Lung (tissue), 12 donors: ENCODE results near the gene CDC27. TPM values are rescaled to one million over a fixed set of nuclear protein-coding genes. Genes with fewer than 3 reads are reported as not detected.
"Not testable (repeated sequence)": the region's sequence is repeated elsewhere in the genome, so short reads cannot be mapped to it uniquely, and the experiment has no call there.

Source experiments
- ATAC-seq: fragments of 200-7000 bp; cut with Tn5 transposase; one replicate; pipeline ENCODE4 v1.9.1; 2020; ENCODE audit warnings: moderate number of reproducible peaks; ENCODE audit not compliant: insufficient read depth, low FRiP score
- DNase-seq, 3 donors: peaks; one replicate each; pipeline ENCODE4 v3.0.0-alpha.2; 2013 to 2017
- H3K27ac ChIP-seq, 2 donors: one replicate each; pipeline ENCODE4 v1.5.1; 2013; ENCODE audit warnings: mild to moderate bottlenecking in 2 of 2, moderate library complexity in 2 of 2, control low read depth in 1 of 2, inconsistent platforms in 1 of 2, low read depth in 1 of 2, low read length in 1 of 2
- H3K27me3 ChIP-seq, 3 donors: one replicate each; pipeline ENCODE4 v1.5.1; 2013; ENCODE audit warnings: low read length in 2 of 3; ENCODE audit not compliant: control insufficient read depth in 3 of 3, insufficient read depth in 3 of 3
- H3K36me3 ChIP-seq, 4 donors: one replicate each; pipeline ENCODE4 v1.5.1; 2013; ENCODE audit warnings: low read length in 4 of 4, mild to moderate bottlenecking in 1 of 4, moderate library complexity in 1 of 4; ENCODE audit not compliant: control insufficient read depth in 4 of 4, insufficient read depth in 4 of 4
- H3K4me1 ChIP-seq, 5 donors: one replicate each; pipeline ENCODE4 v1.5.1; 2013; ENCODE audit warnings: low read length in 5 of 5, mild to moderate bottlenecking in 2 of 5, moderate library complexity in 1 of 5; ENCODE audit not compliant: control insufficient read depth in 5 of 5, insufficient read depth in 5 of 5
- H3K4me3 ChIP-seq: one replicate; pipeline ENCODE4 v1.5.1; 2013; ENCODE audit warnings: mild to moderate bottlenecking, control low read depth, moderate library complexity
- H3K9ac ChIP-seq, 2 donors: one replicate each; pipeline ENCODE4 v1.5.1; 2013; ENCODE audit warnings: low read length in 2 of 2, control low read depth in 1 of 2; ENCODE audit not compliant: insufficient read depth in 1 of 2
- H3K9me3 ChIP-seq, 4 donors: one replicate each; pipeline ENCODE4 v1.5.1; 2013; ENCODE audit warnings: low read length in 3 of 4, mild to moderate bottlenecking in 1 of 4, moderate library complexity in 1 of 4; ENCODE audit not compliant: control insufficient read depth in 4 of 4, insufficient read depth in 3 of 4
- WGBS, 2 donors: extraction: QIAGEN DNeasy Blood & Tissue Kit; methylation state at CpG; one replicate each; pipeline ENCODE4 v1.1.7; 2013; 5-methylcytosine and 5-hydroxymethylcytosine counted together
- polyA plus RNA-seq, 2 donors: library from polyadenylated mRNA; stranded (reverse); fragments of 200-250 nt; gene quantifications; one replicate each; pipeline ENCODE4 v1.2.1, GENCODE V29; 2013
- total RNA-seq, 2 donors: library from RNA; depleted of rRNA in 1 of 2; stranded (reverse); fragments of >200 nt in 1 of 2; gene quantifications; one replicate each; pipeline ENCODE4 v1.2.1, GENCODE V29; 2014 to 2021
- TF ChIP-seq, protein P1 (sequence below): IDR thresholded peaks from 2 replicates; pipeline ENCODE4 v1.5.1; 2012; ENCODE audit warnings: mild to moderate bottlenecking; ENCODE audit errors: control extremely low read depth, extremely low read depth
- donor health status: control.
- donor health status: control.
- donor health status: Bipolar disorder and iron deficiency.
- donor health status: healthy.
- donor health status: DM: yes; HTN: yes; CAD: no.

Gene CDC27
- total and polyA plus RNA-seq, 4 donors: 13.6 to 74.1 (median 46.1) TPM

- WGBS, 2 donors: 82 to 85% methylated on average over 2 of the region's 2 CpGs
- H3K9me3 ChIP-seq: no peaks in the 10 kb centered on the region
- H3K36me3 ChIP-seq: peaks cover 10 to 28% (median 14%) of the 10 kb centered on the region in 4 donors
- H3K4me3 ChIP-seq: no peak overlapping the region
- no peak overlapping the region for H3K9ac ChIP-seq
- DNase-seq (no peak), ATAC-seq (no peak)
- TF ChIP-seq, protein P1, sequence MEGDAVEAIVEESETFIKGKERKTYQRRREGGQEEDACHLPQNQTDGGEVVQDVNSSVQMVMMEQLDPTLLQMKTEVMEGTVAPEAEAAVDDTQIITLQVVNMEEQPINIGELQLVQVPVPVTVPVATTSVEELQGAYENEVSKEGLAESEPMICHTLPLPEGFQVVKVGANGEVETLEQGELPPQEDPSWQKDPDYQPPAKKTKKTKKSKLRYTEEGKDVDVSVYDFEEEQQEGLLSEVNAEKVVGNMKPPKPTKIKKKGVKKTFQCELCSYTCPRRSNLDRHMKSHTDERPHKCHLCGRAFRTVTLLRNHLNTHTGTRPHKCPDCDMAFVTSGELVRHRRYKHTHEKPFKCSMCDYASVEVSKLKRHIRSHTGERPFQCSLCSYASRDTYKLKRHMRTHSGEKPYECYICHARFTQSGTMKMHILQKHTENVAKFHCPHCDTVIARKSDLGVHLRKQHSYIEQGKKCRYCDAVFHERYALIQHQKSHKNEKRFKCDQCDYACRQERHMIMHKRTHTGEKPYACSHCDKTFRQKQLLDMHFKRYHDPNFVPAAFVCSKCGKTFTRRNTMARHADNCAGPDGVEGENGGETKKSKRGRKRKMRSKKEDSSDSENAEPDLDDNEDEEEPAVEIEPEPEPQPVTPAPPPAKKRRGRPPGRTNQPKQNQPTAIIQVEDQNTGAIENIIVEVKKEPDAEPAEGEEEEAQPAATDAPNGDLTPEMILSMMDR: no peak
- no peak overlapping the region for H3K27ac ChIP-seq
- H3K27me3 ChIP-seq: no peaks in the 10 kb centered on the region
- peaks cover 0 to 6% (median 0%) of the 10 kb centered on the region in 5 donors for H3K4me1 ChIP-seq
These were observed 16.2 kb downstream of the CDC27 start for GRCh38 chr17:47172696-47173565.

DNA sequence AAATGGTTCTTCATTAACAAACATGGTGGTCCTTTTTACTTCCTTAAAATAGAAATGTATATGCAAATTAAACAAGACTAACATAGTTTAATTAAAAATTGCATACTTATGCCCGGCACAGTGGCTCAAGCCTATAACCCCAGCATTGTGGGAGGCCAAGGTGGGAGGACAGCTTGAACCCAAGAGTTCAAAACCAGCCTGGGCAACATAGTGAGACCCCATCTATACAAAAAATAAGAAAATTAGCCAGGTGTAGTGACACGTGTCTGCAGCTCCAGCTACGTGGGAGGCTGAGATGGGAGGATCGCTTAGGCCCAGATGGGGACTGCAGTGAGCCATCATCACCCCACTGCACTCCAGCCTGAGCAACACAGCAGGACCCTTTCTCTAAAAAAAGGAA, 18.4 kb downstream of the CDC27 start:
- peaks cover 4 to 26% (median 14%) of the 10 kb centered on the region in 4 donors for H3K36me3 ChIP-seq
- TF ChIP-seq, protein P1: no peak
- DNase-seq (no peak), ATAC-seq (no peak)
- no peaks in the 10 kb centered on the region for H3K9me3 ChIP-seq
- WGBS, 2 donors: 95 to 97% methylated on average over 4 of the region's 4 CpGs
- no peaks in the 10 kb centered on the region for H3K27me3 ChIP-seq
- H3K27ac ChIP-seq: no peak overlapping the region
- H3K4me3 ChIP-seq: no peak overlapping the region
- H3K4me1 ChIP-seq: peaks cover 0 to 4% (median 0%) of the 10 kb centered on the region in 5 donors
- no peak overlapping the region for H3K9ac ChIP-seq

- H3K27ac ChIP-seq, H3K9me3 ChIP-seq, H3K27me3 ChIP-seq, DNase-seq, H3K9ac ChIP-seq, H3K4me1 ChIP-seq, H3K4me3 ChIP-seq, ATAC-seq: not testable (repeated sequence)
- peaks cover 2 to 29% (median 16%) of the 10 kb centered on the region in 4 donors for H3K36me3 ChIP-seq
- 87 to 98% methylated on average over 4 of the region's 4 CpGs for WGBS, 2 donors
These were observed 20.2 kb downstream of the CDC27 start for GRCh38 chr17:47168896-47169295.

DNA sequence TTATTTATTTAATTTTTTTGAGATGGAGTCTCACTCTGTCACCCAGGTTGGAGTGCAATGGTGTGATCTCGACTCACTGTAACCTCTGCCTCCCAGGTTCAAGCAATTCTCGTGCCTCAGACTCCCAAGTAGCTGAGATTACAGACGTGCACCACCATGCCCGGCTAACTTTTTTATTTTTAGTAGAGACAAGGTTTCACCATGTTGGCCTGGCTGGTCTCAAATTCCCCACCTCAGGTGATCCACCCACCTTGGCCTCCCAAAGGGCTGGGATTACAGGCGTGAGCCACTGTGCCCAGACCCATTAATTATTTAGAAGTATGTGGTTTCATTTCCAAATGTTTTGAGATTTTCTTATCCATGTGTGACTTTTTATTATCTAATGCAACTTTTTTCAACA, 22.2 kb downstream of the CDC27 start:
- H3K9ac ChIP-seq, ATAC-seq, H3K4me3 ChIP-seq, H3K27me3 ChIP-seq, H3K4me1 ChIP-seq, H3K9me3 ChIP-seq, DNase-seq, H3K27ac ChIP-seq: not testable (repeated sequence)
- WGBS, 2 donors: 95 to 96% methylated on average over 5 of the region's 5 CpGs
- H3K36me3 ChIP-seq: peaks cover 2 to 29% (median 16%) of the 10 kb centered on the region in 4 donors
